Activated CD4-positive, CD25-positive, alpha-beta regulatory T cell treated with anti-CD3 and anti-CD28 coated beads, Interleukin-2, amount 50 U/mL, for 24 hours (primary cell): ENCODE measurements around the gene AGO3.
"Not testable (repeated sequence)": the region's sequence is repeated elsewhere in the genome, so short reads cannot be mapped to it uniquely, and the experiment has no call there.

Source experiments
- ATAC-seq, 2 donors: fragments of 150-1000 bp; cut with Tn5 transposase; one replicate each; pipeline ENCODE4 v1.10.0; 2021; ENCODE audit warnings: mild to moderate bottlenecking in 1 of 2, moderate library complexity in 1 of 2

The AGO3 gene

GRCh38 chr1:35927472-35927871 is 3.4 kb upstream of the AGO3 start:
- no peak for ATAC-seq

DNA sequence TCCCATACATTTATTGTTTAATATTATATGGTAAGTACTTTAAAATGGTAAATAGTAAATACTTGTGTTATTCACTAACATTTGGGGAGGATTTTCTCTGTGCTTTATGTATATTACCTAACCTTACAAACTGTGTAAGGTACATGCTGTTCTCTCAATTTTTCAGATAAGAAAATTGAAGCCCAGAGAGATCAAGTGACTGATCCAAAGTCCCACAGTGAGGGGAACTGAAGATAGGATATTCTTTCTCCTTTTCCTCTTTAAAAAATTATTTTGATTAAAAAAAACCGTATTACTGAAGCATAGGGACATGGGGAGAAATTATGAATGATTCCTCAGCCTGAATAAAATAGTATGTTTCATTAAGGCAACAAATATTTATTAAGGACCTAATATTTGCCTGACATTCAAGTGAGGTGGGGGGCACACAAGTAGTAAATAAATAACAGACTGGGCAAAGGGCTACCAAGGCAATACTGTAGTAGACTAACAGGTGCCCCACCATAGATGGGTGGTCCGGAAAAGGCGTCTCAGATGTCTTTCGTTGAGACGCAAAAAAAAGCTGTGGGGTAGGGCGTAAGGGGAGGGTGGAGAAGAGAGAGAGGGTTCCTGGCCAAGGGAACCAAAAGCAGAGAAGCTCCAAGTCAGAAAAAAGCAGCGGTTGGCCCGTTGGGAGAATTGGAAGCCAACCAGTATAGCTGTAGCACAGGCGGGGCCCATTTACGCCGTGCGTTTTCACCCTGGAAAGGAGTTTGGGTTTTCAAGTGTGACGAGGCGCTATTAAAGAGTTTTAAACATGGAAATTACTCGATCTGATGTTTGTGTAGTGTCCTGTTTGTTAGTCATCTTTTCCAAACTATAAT is 944 bp upstream of the AGO3 start:
- ATAC-seq: no peak

GRCh38 chr1:35931446-35932157 is 697 bp downstream of the AGO3 start:
- no peak for ATAC-seq

GRCh38 chr1:35932158-35932636 is 1.3 kb downstream of the AGO3 start:
- no peak for ATAC-seq

GRCh38 chr1:35932941-35933340 is 2.0 kb downstream of the AGO3 start:
- ATAC-seq: no peak

- no peak for ATAC-seq
These were observed 4.8 kb downstream of the AGO3 start for GRCh38 chr1:35935442-35936388.

GRCh38 chr1:35936838-35937237 is 5.9 kb downstream of the AGO3 start:
- no peak for ATAC-seq

DNA sequence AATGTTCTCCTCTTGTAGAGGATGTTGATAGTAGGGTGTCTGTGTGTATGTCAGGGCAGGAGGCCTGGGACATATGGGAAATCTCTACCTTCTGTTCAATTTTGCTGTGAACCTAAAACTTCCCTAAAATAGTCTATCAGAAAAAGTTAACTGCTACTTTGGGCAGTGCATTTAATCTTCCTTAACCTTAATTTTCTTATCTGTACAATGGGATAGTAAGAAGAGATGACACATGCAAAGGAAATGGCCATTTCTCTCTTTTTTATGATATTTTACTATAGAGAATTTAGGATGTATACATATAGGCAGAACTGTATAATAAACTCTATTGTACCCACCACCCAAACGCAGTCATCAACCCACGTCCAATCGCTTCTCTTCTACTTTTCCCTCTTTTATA is 8.6 kb downstream of the AGO3 start:
- ATAC-seq: no peak

DNA sequence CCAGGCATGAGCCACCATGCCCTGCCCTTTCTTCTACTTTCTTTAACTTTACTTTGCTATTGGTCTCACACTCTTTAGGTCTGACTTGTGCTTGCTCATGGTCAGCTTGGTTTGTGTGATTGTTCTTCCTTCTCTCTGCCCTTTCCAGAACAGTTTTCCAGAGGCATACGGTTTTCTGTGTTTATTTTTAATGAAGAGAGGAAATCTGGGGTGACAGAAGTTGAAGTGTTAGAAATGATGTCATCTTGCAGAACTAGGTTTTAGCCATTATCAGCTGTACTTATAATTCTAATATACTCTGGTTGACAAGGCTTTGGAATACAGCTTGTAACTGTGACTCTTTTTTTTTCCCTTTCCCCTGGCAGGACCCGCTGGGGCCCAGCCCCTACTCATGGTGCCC is 14.4 kb downstream of the AGO3 start:
- ATAC-seq: no peak

GRCh38 chr1:35947547-35947946 is 16.6 kb downstream of the AGO3 start:
- no peak for ATAC-seq

DNA sequence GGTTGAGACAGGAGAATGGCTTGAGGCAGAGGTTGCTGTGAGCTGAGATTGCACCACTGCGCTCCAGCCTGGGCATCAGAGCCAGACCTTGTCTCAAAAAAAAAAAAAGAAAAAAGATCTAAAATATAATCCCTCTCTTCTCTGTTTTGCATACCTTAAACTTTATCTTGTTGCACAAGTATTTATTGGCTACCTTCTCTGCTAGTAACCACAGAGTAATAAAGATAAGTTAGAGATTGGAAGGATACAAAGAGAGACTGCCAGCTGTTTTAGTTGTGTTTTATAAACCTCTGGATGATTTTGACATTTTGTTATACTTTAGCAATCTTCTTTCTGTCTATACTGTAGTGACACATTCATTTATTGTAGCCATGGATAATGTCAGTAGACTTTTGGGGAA is 27.7 kb downstream of the AGO3 start:
- ATAC-seq: no peak

DNA sequence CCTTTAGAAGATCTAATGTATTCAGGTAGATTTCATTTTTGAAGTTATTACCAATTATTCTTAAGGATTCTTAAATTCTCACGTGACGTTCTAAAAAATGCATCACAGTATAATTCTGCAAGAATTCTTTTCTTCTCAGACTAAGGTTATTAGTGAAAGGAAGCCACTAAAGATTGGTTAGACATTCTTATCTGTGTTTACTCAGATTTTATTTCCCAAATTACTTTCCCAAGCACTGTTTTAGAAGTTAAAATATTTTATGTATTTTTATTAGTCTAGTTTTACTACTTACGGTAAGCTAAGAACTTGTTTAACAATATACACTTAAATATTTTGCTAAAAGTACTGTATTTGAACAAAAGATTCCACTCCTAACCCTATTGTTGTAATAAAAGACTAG is 28.4 kb downstream of the AGO3 start:
- ATAC-seq: no peak

DNA sequence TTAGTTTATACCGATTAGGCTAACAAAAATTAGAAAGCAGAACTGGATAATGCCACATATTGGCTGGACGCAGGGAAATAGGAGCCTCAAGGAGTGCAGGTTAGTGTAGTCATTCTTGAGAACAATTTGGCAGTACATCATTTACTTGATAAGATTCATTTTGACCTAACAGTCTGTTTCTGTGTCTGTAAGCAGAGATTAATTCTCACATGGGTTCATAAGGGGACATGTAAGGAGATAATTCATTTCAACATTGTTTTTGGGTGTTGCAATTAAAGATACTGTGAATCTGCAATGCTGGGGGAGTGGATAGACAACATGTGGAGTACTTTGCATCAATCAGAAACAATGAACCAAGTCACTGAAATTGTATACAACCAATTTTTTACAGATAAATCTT is 32.0 kb downstream of the AGO3 start:
- no peak for ATAC-seq

DNA sequence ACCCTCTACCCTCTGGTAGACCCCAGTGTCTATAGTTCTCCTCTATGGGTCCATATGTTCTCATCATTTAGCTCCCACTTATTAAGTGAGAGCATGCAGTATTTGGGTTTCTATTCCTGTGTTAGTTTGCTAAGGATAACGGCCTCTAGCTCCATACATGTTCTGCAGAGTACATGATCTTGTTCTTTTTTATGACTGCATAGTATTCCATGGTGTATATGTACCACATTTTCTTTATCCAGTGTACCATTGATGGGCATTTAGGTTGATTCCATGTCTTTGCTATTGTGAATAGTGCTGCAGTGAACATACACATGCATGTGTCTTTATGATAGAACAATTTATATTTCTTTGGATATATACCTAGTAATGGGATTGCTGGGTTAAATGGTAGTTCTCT is 33.4 kb downstream of the AGO3 start:
- ATAC-seq: not testable (repeated sequence)

DNA sequence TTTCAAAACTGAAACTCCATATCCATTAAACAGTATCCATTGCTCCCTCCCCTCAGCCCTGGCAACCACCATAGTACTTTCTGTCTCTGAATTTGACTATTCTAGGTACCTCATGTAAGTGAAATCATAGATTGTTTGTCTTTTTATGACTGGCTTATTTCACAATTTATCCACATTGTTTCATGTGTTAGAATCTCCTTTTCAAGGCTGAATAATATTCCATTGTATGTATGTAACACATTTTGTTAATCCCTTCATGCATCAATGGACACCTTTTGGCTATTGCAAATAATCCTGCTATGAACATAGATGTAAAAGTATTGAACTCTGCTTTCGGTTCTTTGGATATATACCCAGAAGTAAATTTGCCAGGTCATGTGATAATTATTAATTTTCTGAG is 37.5 kb downstream of the AGO3 start:
- no peak for ATAC-seq

DNA sequence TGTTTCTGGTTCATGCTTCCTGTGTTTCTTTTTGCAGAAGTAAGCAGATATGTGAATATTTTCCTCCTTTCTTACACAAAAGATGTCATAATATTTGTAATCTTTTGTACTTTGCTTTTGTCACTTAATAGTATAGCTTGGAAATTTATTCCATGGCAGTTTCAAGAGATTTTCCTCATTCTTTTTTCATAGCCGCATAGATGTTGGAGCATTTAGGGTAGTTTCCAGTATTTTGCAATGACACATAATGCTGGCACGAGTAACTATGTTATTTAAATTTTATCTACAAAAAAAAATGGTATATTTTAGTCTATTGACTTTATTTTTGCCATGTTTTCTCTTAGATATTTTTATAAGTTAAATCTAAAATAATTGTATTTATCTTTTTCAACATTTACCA is 40.7 kb downstream of the AGO3 start:
- no peak for ATAC-seq

- ATAC-seq: not testable (repeated sequence)
These were observed 41.7 kb downstream of the AGO3 start for GRCh38 chr1:35972631-35973030.

DNA sequence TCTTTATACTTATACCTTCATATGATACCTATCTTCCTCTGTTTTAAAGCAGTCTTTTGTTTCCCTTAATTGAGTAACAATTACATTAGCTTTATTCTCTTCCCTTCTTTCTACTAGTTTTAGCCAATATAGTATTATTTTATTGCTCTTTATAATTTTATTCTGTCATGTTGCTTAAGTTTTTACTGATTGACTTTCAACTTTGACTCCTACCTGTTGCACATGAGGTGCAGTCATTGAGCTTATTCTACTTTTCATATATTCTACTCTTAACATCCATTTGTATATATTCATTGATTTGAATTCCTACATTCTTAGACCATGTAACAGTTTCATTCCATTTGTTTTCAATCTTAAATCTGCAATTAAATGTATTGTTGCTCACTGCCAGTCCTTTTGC is 49.2 kb downstream of the AGO3 start:
- no peak for ATAC-seq

GRCh38 chr1:35988237-35988636 is 57.3 kb downstream of the AGO3 start:
- no peak for ATAC-seq

DNA sequence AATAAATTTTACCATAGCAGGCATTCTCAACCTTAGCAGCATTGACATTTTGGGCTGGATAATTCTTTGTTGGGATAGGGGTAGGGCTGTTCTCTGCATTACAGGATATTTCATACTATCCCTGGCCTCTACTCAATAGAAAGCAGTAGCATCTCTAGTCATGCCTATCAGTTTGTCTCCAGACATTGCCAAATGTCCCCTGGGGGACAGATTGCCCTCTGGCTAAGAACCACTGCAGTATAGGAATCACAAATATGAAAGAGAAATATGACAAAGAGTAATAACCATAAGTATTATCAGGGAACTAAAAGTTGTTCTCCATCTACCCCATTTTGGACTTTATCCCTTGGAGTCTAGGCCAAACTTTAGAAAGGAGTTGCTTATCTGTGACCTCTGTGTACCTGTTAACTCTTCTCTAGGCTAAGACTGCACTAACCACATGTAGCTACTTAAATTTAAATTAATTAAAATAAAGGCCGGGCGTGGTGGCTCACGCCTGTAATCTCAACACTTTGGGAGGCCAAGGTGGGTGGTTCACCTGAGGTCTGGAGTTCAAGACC is 76.1 kb downstream of the AGO3 start:
- ATAC-seq: no peak

DNA sequence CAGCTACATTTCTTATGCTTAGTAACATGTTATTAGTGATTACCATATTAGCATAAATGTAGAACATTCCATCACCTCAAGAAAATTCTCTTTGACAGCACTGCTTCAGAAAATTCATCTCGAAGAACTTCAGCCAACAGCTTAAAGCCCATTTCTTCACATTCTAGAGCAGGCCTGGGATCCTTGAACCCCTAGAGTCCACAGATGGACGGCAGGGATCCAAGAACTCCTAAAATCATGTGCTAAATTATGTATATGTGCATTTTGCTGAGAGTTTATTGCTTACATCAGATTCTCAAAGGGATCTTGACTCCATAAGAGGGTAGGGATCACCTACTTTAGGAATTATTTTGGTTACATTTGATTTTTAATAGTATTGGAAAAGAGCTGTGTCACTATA is 76.8 kb downstream of the AGO3 start:
- no peak for ATAC-seq

DNA sequence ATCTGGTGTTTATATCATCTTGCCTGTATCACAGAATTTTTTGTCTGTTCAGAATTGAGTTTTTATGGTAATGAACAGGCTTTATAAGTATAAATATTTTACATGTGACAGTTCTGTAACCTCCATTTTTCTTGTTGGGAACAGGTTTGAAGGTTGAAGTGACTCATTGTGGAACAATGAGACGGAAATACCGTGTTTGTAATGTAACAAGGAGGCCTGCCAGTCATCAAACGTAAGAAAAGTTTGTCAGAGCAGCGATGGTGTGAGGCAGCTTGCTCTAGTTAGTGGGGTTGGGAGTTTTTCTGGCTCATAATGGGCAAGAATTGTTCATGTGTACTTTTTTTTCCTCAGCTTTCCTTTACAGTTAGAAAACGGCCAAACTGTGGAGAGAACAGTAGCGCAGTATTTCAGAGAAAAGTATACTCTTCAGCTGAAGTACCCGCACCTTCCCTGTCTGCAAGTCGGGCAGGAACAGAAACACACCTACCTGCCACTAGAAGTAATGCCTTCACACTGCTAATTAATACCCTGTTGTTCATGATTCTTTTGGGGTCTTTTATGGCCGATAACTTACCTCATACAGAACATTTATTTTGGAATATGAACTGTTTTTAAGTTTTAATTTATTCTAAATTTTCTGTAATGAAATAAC is 77.8 kb downstream of the AGO3 start:
- ATAC-seq: peak in 1 of 2 donors; percentile 72
